GM18517 (cell line): ENCODE results near the gene DDX50.
"Not testable (repeated sequence)": the region's sequence is repeated elsewhere in the genome, so short reads cannot be mapped to it uniquely, and the experiment has no call there.

Source experiments
- ATAC-seq: cut with Tn5 transposase; IDR thresholded peaks from one replicate; pipeline ENCODE4 v1.9.1; 2021; ENCODE audit warnings: mild to moderate bottlenecking, moderate library complexity; ENCODE audit not compliant: unreplicated experiment

DDX50 gene

GRCh38 chr10:68979738-68980137, 78.6 kb downstream of the DDX50 start:
- ATAC-seq: not testable (repeated sequence)

- ATAC-seq: no peak
Observed at GRCh38 chr10:68981074-68981473, 80.0 kb downstream of the DDX50 start.

- ATAC-seq: no peak
Observed at GRCh38 chr10:68982389-68982788, 81.3 kb downstream of the DDX50 start.

GRCh38 chr10:68987611-68988010, 86.5 kb downstream of the DDX50 start:
- no peak for ATAC-seq

GRCh38 chr10:68988530-68989316, 87.6 kb downstream of the DDX50 start, which contains the start of gene KIFBP:
Gene KIFBP, plus strand, starts transcription at chr10:68988803. Its CDS starts 30 bp downstream, at chr10:68988833.
- ATAC-seq: peak; percentile 82

- ATAC-seq: peak; percentile 2
Observed at GRCh38 chr10:68989317-68989990, 88.3 kb downstream of the DDX50 start.

GRCh38 chr10:68992636-68993440, 91.7 kb downstream of the DDX50 start:
- no peak for ATAC-seq
